Measurements from ENCODE around the gene CHGA.

The CHGA gene

DNA sequence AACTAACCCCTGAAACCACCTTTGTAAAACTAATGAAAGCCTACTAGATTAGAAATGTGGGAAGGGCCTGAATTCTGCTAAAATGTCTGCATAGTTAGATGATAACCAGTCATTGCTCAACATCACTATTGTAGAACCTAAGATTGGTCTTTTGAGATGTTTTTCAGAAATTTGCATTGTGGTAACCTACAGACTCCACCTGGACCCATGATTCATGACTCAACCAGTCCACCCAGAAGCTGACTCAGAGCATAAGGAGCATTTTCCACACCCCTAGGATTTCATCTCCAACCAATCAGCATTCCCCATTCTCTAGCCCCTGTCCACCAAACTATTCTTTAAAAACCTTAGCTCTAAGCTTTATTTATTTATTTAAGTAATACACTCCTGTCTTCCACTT, 30.4 kb upstream of the CHGA start:
- CTCF ChIA-PET = no interaction called here
- no peak for DNase-seq (ENCODE audit: extremely low spot score)
- TF ChIP-seq ARNT (IDR thresholded peaks at IDR 0.05) (no peak), SUZ12 (IDR thresholded peaks at IDR 0.05) (no peak)
- POLR2A ChIA-PET = no interaction called here

GRCh38 chr14:92895352-92895878, 27.5 kb upstream of the CHGA start:
- TF ChIP-seq TARDBP (IDR thresholded peaks at IDR 0.05) = no peak
- TF ChIP-seq FOXA1 (IDR thresholded peaks at IDR 0.05) = no peak
- TF ChIP-seq CTBP1 (IDR thresholded peaks at IDR 0.05; ENCODE audit: borderline replicate concordance) = no peak
- no peak for TF ChIP-seq L3MBTL2 (conservative IDR thresholded peaks at IDR 0.05)
- TF ChIP-seq ELF4 (IDR thresholded peaks at IDR 0.05) = no peak
- TF ChIP-seq LEF1 (IDR thresholded peaks at IDR 0.05; ENCODE audit: borderline replicate concordance) = no peak
- no peak for TF ChIP-seq BHLHE40 (IDR thresholded peaks at IDR 0.05; ENCODE audit: borderline replicate concordance)
- TF ChIP-seq FOXK2 (IDR thresholded peaks at IDR 0.05) = no peak
- no peak for TF ChIP-seq SP1 (IDR thresholded peaks at IDR 0.05)
- no peak for TF ChIP-seq ARNT (IDR thresholded peaks at IDR 0.05)
- TF ChIP-seq HDGF (IDR thresholded peaks at IDR 0.05; ENCODE audit: borderline replicate concordance) = no peak
- no peak for TF ChIP-seq SUZ12 (IDR thresholded peaks at IDR 0.05)
- TF ChIP-seq, protein P1, sequence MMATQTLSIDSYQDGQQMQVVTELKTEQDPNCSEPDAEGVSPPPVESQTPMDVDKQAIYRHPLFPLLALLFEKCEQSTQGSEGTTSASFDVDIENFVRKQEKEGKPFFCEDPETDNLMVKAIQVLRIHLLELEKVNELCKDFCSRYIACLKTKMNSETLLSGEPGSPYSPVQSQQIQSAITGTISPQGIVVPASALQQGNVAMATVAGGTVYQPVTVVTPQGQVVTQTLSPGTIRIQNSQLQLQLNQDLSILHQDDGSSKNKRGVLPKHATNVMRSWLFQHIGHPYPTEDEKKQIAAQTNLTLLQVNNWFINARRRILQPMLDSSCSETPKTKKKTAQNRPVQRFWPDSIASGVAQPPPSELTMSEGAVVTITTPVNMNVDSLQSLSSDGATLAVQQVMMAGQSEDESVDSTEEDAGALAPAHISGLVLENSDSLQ (IDR thresholded peaks at IDR 0.05) = no peak
- no peak for TF ChIP-seq FOXM1 (IDR thresholded peaks at IDR 0.05; ENCODE audit: borderline replicate concordance)
- no peak for TF ChIP-seq ZNF384 (IDR thresholded peaks at IDR 0.05)
- ChIA-PET CTCF (no interaction called here), POLR2A (no interaction called here)
- no peak for DNase-seq (ENCODE audit: extremely low spot score)

- TF ChIP-seq TARDBP (IDR thresholded peaks at IDR 0.05) (no peak), FOXM1 (IDR thresholded peaks at IDR 0.05; ENCODE audit: borderline replicate concordance) (no peak), ARNT (IDR thresholded peaks at IDR 0.05) (no peak), ELF4 (IDR thresholded peaks at IDR 0.05) (no peak), CTBP1 (IDR thresholded peaks at IDR 0.05; ENCODE audit: borderline replicate concordance) (no peak), SUZ12 (IDR thresholded peaks at IDR 0.05) (no peak)
- TF ChIP-seq, protein P1 (IDR thresholded peaks at IDR 0.05) = no peak
- POLR2A ChIA-PET = interaction anchor here (0.7 kb wide), 1 partner anchor 292 kb away, joined by 3 read pairs; no protein-coding TSS in a partner anchor
- no peak for DNase-seq (ENCODE audit: extremely low spot score)
- CTCF ChIA-PET = no interaction called here
Observed at GRCh38 chr14:92897922-92898565, 24.9 kb upstream of the CHGA start.

GRCh38 chr14:92898566-92899131, 24.3 kb upstream of the CHGA start:
- ChIA-PET CTCF (no interaction called here), POLR2A (interaction anchor here (0.7 kb wide), 1 partner anchor 292 kb away, joined by 3 read pairs; no protein-coding TSS in a partner anchor)
- no peak for TF ChIP-seq TARDBP (IDR thresholded peaks at IDR 0.05)
- TF ChIP-seq L3MBTL2 (conservative IDR thresholded peaks at IDR 0.05) = no peak
- TF ChIP-seq, protein P1 (IDR thresholded peaks at IDR 0.05) = no peak
- no peak for TF ChIP-seq CTBP1 (IDR thresholded peaks at IDR 0.05; ENCODE audit: borderline replicate concordance)
- no peak for TF ChIP-seq FOXM1 (IDR thresholded peaks at IDR 0.05; ENCODE audit: borderline replicate concordance)
- no peak for TF ChIP-seq ZNF384 (IDR thresholded peaks at IDR 0.05)
- no peak for DNase-seq (ENCODE audit: extremely low spot score)

DNA sequence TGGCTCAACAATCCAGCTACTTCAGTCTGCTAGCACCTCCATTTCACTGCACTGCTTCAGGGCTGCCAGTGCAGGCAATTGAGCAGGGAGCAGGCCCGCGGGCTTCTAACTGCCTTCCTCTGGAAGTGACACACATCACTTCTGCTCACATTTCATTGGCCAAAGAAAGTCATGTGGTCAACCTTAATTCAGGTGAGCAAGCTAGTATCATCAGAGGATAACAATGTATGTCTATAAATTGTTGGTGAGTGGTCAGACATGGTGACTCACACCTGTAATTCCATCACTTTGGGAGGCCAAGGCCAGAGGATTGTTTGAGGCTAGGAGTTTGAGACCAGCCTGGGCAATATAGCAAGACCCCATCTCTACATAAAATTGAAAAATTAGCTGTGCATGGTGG, 22.3 kb upstream of the CHGA start:
- DNase-seq (ENCODE audit: extremely low spot score) = no peak
- ChIA-PET CTCF (no interaction called here), POLR2A (no interaction called here)
- no peak for TF ChIP-seq BHLHE40 (IDR thresholded peaks at IDR 0.05; ENCODE audit: borderline replicate concordance)
- no peak for TF ChIP-seq FOXA1 (IDR thresholded peaks at IDR 0.05)
- TF ChIP-seq ELF4 (IDR thresholded peaks at IDR 0.05) = no peak
- TF ChIP-seq SUZ12 (IDR thresholded peaks at IDR 0.05) = no peak
- TF ChIP-seq NFRKB (IDR thresholded peaks at IDR 0.05) = no peak
- TF ChIP-seq ZNF384 (IDR thresholded peaks at IDR 0.05) = no peak
- TF ChIP-seq LEF1 (IDR thresholded peaks at IDR 0.05; ENCODE audit: borderline replicate concordance) = no peak
- TF ChIP-seq FOXK2 (IDR thresholded peaks at IDR 0.05) = no peak
- no peak for TF ChIP-seq CTBP1 (IDR thresholded peaks at IDR 0.05; ENCODE audit: borderline replicate concordance)
- TF ChIP-seq SP1 (IDR thresholded peaks at IDR 0.05) = no peak
- TF ChIP-seq HDGF (IDR thresholded peaks at IDR 0.05; ENCODE audit: borderline replicate concordance) = no peak
- no peak for TF ChIP-seq ARNT (IDR thresholded peaks at IDR 0.05)
- no peak for TF ChIP-seq FOXM1 (IDR thresholded peaks at IDR 0.05; ENCODE audit: borderline replicate concordance)
- no peak for TF ChIP-seq L3MBTL2 (conservative IDR thresholded peaks at IDR 0.05)
- no peak for TF ChIP-seq TARDBP (IDR thresholded peaks at IDR 0.05)
- TF ChIP-seq, protein P1 (IDR thresholded peaks at IDR 0.05) = no peak

GRCh38 chr14:92902191-92902590, 20.8 kb upstream of the CHGA start:
- DNase-seq (ENCODE audit: extremely low spot score) = no peak
- ChIA-PET POLR2A (no interaction called here), CTCF (interaction anchor here (0.6 kb wide), 1 partner anchor 379 kb away, joined by 4 read pairs; no protein-coding TSS in a partner anchor)
- no peak for TF ChIP-seq FOXK2 (IDR thresholded peaks at IDR 0.05)
- TF ChIP-seq, protein P1 (IDR thresholded peaks at IDR 0.05) = no peak
- no peak for TF ChIP-seq NFRKB (IDR thresholded peaks at IDR 0.05)
- no peak for TF ChIP-seq ARNT (IDR thresholded peaks at IDR 0.05)
- no peak for TF ChIP-seq ZNF384 (IDR thresholded peaks at IDR 0.05)
- no peak for TF ChIP-seq SP1 (IDR thresholded peaks at IDR 0.05)
- TF ChIP-seq HDGF (IDR thresholded peaks at IDR 0.05; ENCODE audit: borderline replicate concordance) = no peak
- no peak for TF ChIP-seq FOXA1 (IDR thresholded peaks at IDR 0.05)
- no peak for TF ChIP-seq BHLHE40 (IDR thresholded peaks at IDR 0.05; ENCODE audit: borderline replicate concordance)
- TF ChIP-seq LEF1 (IDR thresholded peaks at IDR 0.05; ENCODE audit: borderline replicate concordance) = no peak
- TF ChIP-seq SUZ12 (IDR thresholded peaks at IDR 0.05) = no peak
- no peak for TF ChIP-seq ELF4 (IDR thresholded peaks at IDR 0.05)
- TF ChIP-seq CTBP1 (IDR thresholded peaks at IDR 0.05; ENCODE audit: borderline replicate concordance) = no peak
- TF ChIP-seq FOXM1 (IDR thresholded peaks at IDR 0.05; ENCODE audit: borderline replicate concordance) = no peak
- TF ChIP-seq L3MBTL2 (conservative IDR thresholded peaks at IDR 0.05) = no peak

Measured in HEK293T (cell line).